ENCODE results near the gene SLC9A9. TPM values are rescaled to one million over a fixed set of nuclear protein-coding genes. Genes with fewer than 3 reads are reported as not detected.

The SLC9A9 gene
- total RNA-seq, 1 donor from 2014 or later = 3.5 TPM

GRCh38 chr3:143749926-143750325 is 98.3 kb downstream of the SLC9A9 start:
- no peaks in the 10 kb centered on the region for H3K36me3 Mint-ChIP-seq (ENCODE audit: unreplicated experiment)
- TF ChIP-seq, protein P1, sequence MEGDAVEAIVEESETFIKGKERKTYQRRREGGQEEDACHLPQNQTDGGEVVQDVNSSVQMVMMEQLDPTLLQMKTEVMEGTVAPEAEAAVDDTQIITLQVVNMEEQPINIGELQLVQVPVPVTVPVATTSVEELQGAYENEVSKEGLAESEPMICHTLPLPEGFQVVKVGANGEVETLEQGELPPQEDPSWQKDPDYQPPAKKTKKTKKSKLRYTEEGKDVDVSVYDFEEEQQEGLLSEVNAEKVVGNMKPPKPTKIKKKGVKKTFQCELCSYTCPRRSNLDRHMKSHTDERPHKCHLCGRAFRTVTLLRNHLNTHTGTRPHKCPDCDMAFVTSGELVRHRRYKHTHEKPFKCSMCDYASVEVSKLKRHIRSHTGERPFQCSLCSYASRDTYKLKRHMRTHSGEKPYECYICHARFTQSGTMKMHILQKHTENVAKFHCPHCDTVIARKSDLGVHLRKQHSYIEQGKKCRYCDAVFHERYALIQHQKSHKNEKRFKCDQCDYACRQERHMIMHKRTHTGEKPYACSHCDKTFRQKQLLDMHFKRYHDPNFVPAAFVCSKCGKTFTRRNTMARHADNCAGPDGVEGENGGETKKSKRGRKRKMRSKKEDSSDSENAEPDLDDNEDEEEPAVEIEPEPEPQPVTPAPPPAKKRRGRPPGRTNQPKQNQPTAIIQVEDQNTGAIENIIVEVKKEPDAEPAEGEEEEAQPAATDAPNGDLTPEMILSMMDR (IDR thresholded peaks at IDR 0.05) = no peak
- no peak overlapping the region for H3K4me3 Mint-ChIP-seq (ENCODE audit: unreplicated experiment)
- H3K27ac Mint-ChIP-seq (ENCODE audit: unreplicated experiment) = no peak overlapping the region
- H3K9me3 Mint-ChIP-seq (ENCODE audit: unreplicated experiment) = no peaks in the 10 kb centered on the region
- H3K27me3 Mint-ChIP-seq (ENCODE audit: unreplicated experiment) = peaks cover 11% of the 10 kb centered on the region
- no peak for DNase-seq (ENCODE audit: extremely low spot score, unreplicated experiment)
- no peaks in the 10 kb centered on the region for H3K4me1 Mint-ChIP-seq (ENCODE audit: unreplicated experiment)

- no peak overlapping the region for H3K27ac Mint-ChIP-seq (ENCODE audit: unreplicated experiment)
- H3K27me3 Mint-ChIP-seq (ENCODE audit: unreplicated experiment) = no peaks in the 10 kb centered on the region
- TF ChIP-seq, protein P1 (IDR thresholded peaks at IDR 0.05) = no peak
- no peaks in the 10 kb centered on the region for H3K4me1 Mint-ChIP-seq (ENCODE audit: unreplicated experiment)
- H3K9me3 Mint-ChIP-seq (ENCODE audit: unreplicated experiment) = peaks cover 7% of the 10 kb centered on the region
- no peak for DNase-seq (ENCODE audit: extremely low spot score, unreplicated experiment)
- no peak overlapping the region for H3K4me3 Mint-ChIP-seq (ENCODE audit: unreplicated experiment)
- H3K36me3 Mint-ChIP-seq (ENCODE audit: unreplicated experiment) = no peaks in the 10 kb centered on the region
Measured at GRCh38 chr3:143737065-143737464, 111.2 kb downstream of the SLC9A9 start.

DNA sequence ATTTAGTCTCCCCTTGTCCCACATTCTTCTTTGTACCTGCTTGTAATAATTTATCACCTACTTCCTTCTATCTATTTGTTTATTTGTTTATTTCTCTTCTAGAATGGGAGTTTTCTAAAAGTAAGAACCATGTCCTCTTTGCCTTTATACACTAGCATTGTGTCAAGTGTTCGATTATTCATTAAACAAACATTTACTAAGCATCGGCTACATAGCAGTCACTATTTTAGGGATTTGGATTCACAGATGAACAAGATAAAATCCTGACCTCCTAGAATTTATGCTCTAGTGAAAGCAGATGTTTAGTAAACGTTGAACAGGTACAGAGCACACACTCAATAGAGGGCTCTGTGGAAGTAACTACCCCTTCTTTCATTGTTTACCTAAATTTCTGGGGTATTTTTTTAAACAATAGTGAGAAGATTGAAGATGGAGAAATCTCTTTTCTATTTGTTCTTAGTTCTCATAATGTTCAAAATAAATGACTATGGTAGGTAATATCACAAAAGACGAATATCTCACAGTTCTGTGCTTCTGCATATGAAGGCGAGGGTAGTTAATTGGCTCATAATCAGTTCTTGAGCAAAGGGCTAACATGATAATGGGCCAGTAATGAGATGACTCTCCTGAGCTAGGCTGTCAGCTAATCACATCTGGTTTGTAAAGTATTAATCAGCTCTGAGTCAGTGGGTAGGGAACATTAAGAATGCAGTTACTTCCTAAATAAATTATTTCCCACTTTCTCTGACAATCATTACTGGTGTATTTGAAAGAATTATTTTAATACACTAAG is 111.9 kb downstream of the SLC9A9 start:
- H3K9me3 Mint-ChIP-seq (ENCODE audit: unreplicated experiment) = peaks cover 3% of the 10 kb centered on the region
- no peaks in the 10 kb centered on the region for H3K4me1 Mint-ChIP-seq (ENCODE audit: unreplicated experiment)
- no peak overlapping the region for H3K27ac Mint-ChIP-seq (ENCODE audit: unreplicated experiment)
- DNase-seq (ENCODE audit: extremely low spot score, unreplicated experiment) = no peak
- TF ChIP-seq, protein P1 (IDR thresholded peaks at IDR 0.05) = no peak
- H3K36me3 Mint-ChIP-seq (ENCODE audit: unreplicated experiment) = no peaks in the 10 kb centered on the region
- no peak overlapping the region for H3K4me3 Mint-ChIP-seq (ENCODE audit: unreplicated experiment)
- no peaks in the 10 kb centered on the region for H3K27me3 Mint-ChIP-seq (ENCODE audit: unreplicated experiment)

DNA sequence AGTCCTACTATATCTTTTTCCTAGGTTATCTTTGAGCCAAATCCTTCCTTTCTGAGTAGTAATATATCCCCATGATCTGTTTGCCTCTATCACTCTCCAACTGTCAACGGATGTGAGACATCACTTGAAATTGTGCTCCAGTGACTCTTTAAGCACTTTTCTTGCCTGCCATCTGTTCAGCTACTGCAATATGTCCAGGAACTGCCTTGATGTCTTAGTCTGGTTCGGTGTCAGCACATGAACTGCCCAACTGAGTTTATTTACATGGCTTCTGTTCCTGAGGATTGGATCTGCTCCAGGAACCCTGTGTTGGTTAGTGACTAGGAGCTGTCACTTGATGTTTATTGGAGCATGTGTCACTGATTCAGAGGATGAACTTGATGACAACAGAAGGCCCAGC is 116.5 kb downstream of the SLC9A9 start:
- TF ChIP-seq, protein P1 (IDR thresholded peaks at IDR 0.05) = no peak

DNA sequence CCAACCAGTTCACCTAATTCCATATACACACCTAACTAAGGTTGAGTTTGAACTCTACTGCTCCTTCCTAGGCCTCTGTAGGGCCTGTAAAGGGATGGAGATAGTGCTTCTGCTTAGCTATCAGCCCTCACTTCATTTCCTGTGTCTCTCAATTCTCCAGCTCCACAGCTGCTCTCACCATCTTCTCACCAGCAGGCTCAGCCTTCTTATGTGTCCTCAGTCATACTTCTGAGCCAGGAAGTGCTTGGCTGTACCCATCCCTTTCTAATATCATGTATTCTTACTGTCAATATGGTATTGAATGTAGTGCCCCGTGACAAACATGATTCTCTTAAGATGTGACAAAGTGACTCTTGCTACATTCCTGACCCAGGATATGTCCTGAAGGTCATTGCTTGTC is 116.9 kb downstream of the SLC9A9 start:
- H3K36me3 Mint-ChIP-seq (ENCODE audit: unreplicated experiment) = no peaks in the 10 kb centered on the region
- H3K27ac Mint-ChIP-seq (ENCODE audit: unreplicated experiment) = no peak overlapping the region
- TF ChIP-seq, protein P1 (IDR thresholded peaks at IDR 0.05) = no peak
- H3K4me1 Mint-ChIP-seq (ENCODE audit: unreplicated experiment) = no peaks in the 10 kb centered on the region
- no peak overlapping the region for H3K4me3 Mint-ChIP-seq (ENCODE audit: unreplicated experiment)
- DNase-seq (ENCODE audit: extremely low spot score, unreplicated experiment) = no peak
- peaks cover 10% of the 10 kb centered on the region for H3K27me3 Mint-ChIP-seq (ENCODE audit: unreplicated experiment)
- no peaks in the 10 kb centered on the region for H3K9me3 Mint-ChIP-seq (ENCODE audit: unreplicated experiment)

More for the DNA sequence above, 116.5 kb downstream of the SLC9A9 start:
- Mint-ChIP-seq H3K4me1 (ENCODE audit: unreplicated experiment) (no peaks in the 10 kb centered on the region), H3K36me3 (ENCODE audit: unreplicated experiment) (no peaks in the 10 kb centered on the region), H3K27ac (ENCODE audit: unreplicated experiment) (no peak overlapping the region), H3K27me3 (ENCODE audit: unreplicated experiment) (peaks cover 7% of the 10 kb centered on the region), H3K4me3 (ENCODE audit: unreplicated experiment) (no peak overlapping the region), H3K9me3 (ENCODE audit: unreplicated experiment) (no peaks in the 10 kb centered on the region)
- no peak for DNase-seq (ENCODE audit: extremely low spot score, unreplicated experiment)

Measured in osteocyte (in vitro differentiated cells).